WTC11 (cell line): ENCODE results near the gene FNDC1. TPM values are rescaled to one million over a fixed set of nuclear protein-coding genes. Genes with fewer than 3 reads are reported as not detected.

Experiments
- ATAC-seq: fragments of 200-7000 bp; cut with Tn5 transposase; 2 replicates; pipeline ENCODE4 v1.10.0; 2021; ENCODE audit warnings: mild to moderate bottlenecking, moderate library complexity
- CTCF ChIA-PET: fragments of 300-600 bp; sonication (Branson Sonifier 250); formaldehyde crosslinking; loops from one replicate; lab custom pipeline; 2021; ENCODE audit warnings: antibody characterized with exemption; lab: Charles Lee
- POLR2A ChIA-PET: fragments of 350-600 bp; sonication (Branson Sonifier 250); formaldehyde crosslinking; loops from one replicate; lab custom pipeline; 2021; ENCODE audit warnings: antibody characterized with exemption; lab: Charles Lee
- DNase-seq: peaks from one replicate; pipeline ENCODE4 v3.0.0; 2021; ENCODE audit warnings: low spot score
- H3K27ac Mint-ChIP-seq: 2 replicates; pipeline ENCODE4 v1.8.0; 2021; ENCODE audit warnings: mixed read lengths
- H3K27me3 Mint-ChIP-seq: 2 replicates; pipeline ENCODE4 v1.8.0; 2021; ENCODE audit warnings: low read depth, mild to moderate bottlenecking, moderate library complexity, mixed read lengths
- H3K36me3 Mint-ChIP-seq: 2 replicates; pipeline ENCODE4 v1.8.0; 2021; ENCODE audit warnings: mixed read lengths
- H3K4me1 Mint-ChIP-seq: 2 replicates; pipeline ENCODE4 v1.8.0; 2022; ENCODE audit warnings: mixed read lengths
- H3K4me3 Mint-ChIP-seq: 2 replicates; pipeline ENCODE4 v1.8.0; 2021; ENCODE audit warnings: mild to moderate bottlenecking, moderate library complexity, mixed read lengths
- H3K9me3 Mint-ChIP-seq: 2 replicates; pipeline ENCODE4 v1.8.0; 2021; ENCODE audit warnings: mixed read lengths
- AFF4 ChIP-seq: sonication (generic); formaldehyde crosslinking; IDR thresholded peaks from 2 replicates; pipeline ENCODE4 v1.8.1; 2023; ENCODE audit warnings: mild to moderate bottlenecking, missing genetic modification reagents, borderline replicate concordance
- CDX4 ChIP-seq: fragments of 250-450 bp; sonication (Bioruptor Pico); IDR thresholded peaks from 2 replicates; pipeline ENCODE4 v1.9.0; 2021; ENCODE audit warnings: moderate library complexity, mild to moderate bottlenecking, inconsistent platforms, borderline replicate concordance
- FOXJ3 ChIP-seq: sonication (generic); formaldehyde crosslinking; IDR thresholded peaks from 2 replicates; pipeline ENCODE4 v1.9.0; 2021; ENCODE audit warnings: missing genetic modification reagents, mild to moderate bottlenecking, borderline replicate concordance
- IRF1 ChIP-seq: sonication (generic); formaldehyde crosslinking; IDR thresholded peaks from 2 replicates; pipeline ENCODE4 v1.8.0; 2023; ENCODE audit warnings: missing genetic modification reagents
- MLX ChIP-seq: sonication (generic); formaldehyde crosslinking; IDR thresholded peaks from 2 replicates; pipeline ENCODE4 v1.8.1; 2023; ENCODE audit warnings: mild to moderate bottlenecking, missing genetic modification reagents, moderate library complexity
- NFE2L1 ChIP-seq: sonication (generic); formaldehyde crosslinking; IDR thresholded peaks from 2 replicates; pipeline ENCODE4 v1.8.1; 2023; ENCODE audit warnings: missing genetic modification reagents
- OVOL2 ChIP-seq: fragments of 250-450 bp; sonication (Bioruptor Pico); IDR thresholded peaks from 2 replicates; pipeline ENCODE4 v1.9.0; 2021; ENCODE audit warnings: mild to moderate bottlenecking, borderline replicate concordance
- PRRX2 ChIP-seq: fragments of 250-450 bp; sonication (Bioruptor Pico); IDR thresholded peaks from 2 replicates; pipeline ENCODE4 v1.8.0; 2021; ENCODE audit warnings: mild to moderate bottlenecking
- SMAD4 ChIP-seq: sonication (generic); formaldehyde crosslinking; IDR thresholded peaks from 2 replicates; pipeline ENCODE4 v1.8.0; 2022; ENCODE audit warnings: mild to moderate bottlenecking, missing genetic modification reagents
- STAT6 ChIP-seq: sonication (generic); formaldehyde crosslinking; conservative IDR thresholded peaks from 2 replicates; pipeline ENCODE4 v1.8.1; 2023; ENCODE audit warnings: mild to moderate bottlenecking, low read depth, missing genetic modification reagents, moderate library complexity
- TEAD1 ChIP-seq: sonication (generic); formaldehyde crosslinking; IDR thresholded peaks from 2 replicates; pipeline ENCODE4 v1.8.0; 2022; ENCODE audit warnings: mild to moderate bottlenecking, missing genetic modification reagents
- TEAD4 ChIP-seq: sonication (generic); formaldehyde crosslinking; IDR thresholded peaks from 2 replicates; pipeline ENCODE4 v1.8.0; 2022; ENCODE audit warnings: mild to moderate bottlenecking, missing genetic modification reagents
- USF2 ChIP-seq: sonication (generic); formaldehyde crosslinking; IDR thresholded peaks from 2 replicates; pipeline ENCODE4 v1.8.1; 2023; ENCODE audit warnings: mild to moderate bottlenecking, missing genetic modification reagents, moderate library complexity
- ZNF263 ChIP-seq: sonication (generic); formaldehyde crosslinking; IDR thresholded peaks from 2 replicates; pipeline ENCODE4 v1.8.1; 2022; ENCODE audit warnings: low read depth, mild to moderate bottlenecking, moderate library complexity, missing genetic modification reagents
- ZNF281 ChIP-seq: sonication (generic); formaldehyde crosslinking; IDR thresholded peaks from 2 replicates; pipeline ENCODE4 v1.8.0; 2023; ENCODE audit warnings: mild to moderate bottlenecking, missing genetic modification reagents
- ZNF416 ChIP-seq: fragments of 250-450 bp; sonication (Bioruptor Pico); IDR thresholded peaks from 2 replicates; pipeline ENCODE4 v1.9.0; 2021; ENCODE audit warnings: mild to moderate bottlenecking, inconsistent platforms
- ZNF423 ChIP-seq: fragments of 250-450 bp; sonication (Bioruptor Pico); IDR thresholded peaks from 2 replicates; pipeline ENCODE4 v2.1.2; 2022; ENCODE audit warnings: mild to moderate bottlenecking, moderate library complexity
- ZNF512 ChIP-seq: sonication (generic); formaldehyde crosslinking; IDR thresholded peaks from 2 replicates; pipeline ENCODE4 v1.8.1; 2022; ENCODE audit warnings: missing genetic modification reagents, borderline replicate concordance
- ZSCAN18 ChIP-seq: fragments of 250-450 bp; sonication (Bioruptor Pico); IDR thresholded peaks from 2 replicates; pipeline ENCODE4 v2.1.2; 2022; ENCODE audit warnings: mild to moderate bottlenecking, moderate library complexity
- total RNA-seq: library from RNA; stranded (reverse); gene quantifications from 3 replicates; pipeline ENCODE4 v1.2.3, GENCODE V29; 2021

The FNDC1 gene
- total RNA-seq, 1 experiment from 2014 or later: 0.44 TPM

- peaks cover 17% of the 10 kb centered on the region; the same call in 1 of the 2 replicates for H3K27me3 Mint-ChIP-seq
- TF ChIP-seq NFE2L1 (no peak), FOXJ3 (CRISPR knock-in tag) (no peak), ZNF281 (CRISPR knock-in tag) (no peak), PRRX2 (CRISPR knock-in tag) (no peak), ZNF263 (CRISPR knock-in tag) (no peak), MLX (CRISPR knock-in tag) (no peak)
- ATAC-seq (no peak), DNase-seq (no peak)
- H3K4me1 Mint-ChIP-seq: no peaks in the 10 kb centered on the region
- peaks cover 28% of the 10 kb centered on the region for H3K9me3 Mint-ChIP-seq
- H3K4me3 Mint-ChIP-seq: no peak overlapping the region
- CTCF ChIA-PET: interaction anchor here (0.7 kb wide), 1 partner anchor 148 kb away, joined by 3 read pairs; no protein-coding TSS in a partner anchor
- POLR2A ChIA-PET: no interaction called here
- H3K27ac Mint-ChIP-seq: no peak overlapping the region
- peaks cover 11% of the 10 kb centered on the region; the same call in 1 of the 2 replicates for H3K36me3 Mint-ChIP-seq
Measured at GRCh38 chr6:159156089-159156488, 13.1 kb upstream of the FNDC1 start.

- Mint-ChIP-seq H3K4me1 (no peaks in the 10 kb centered on the region), H3K27me3 (peaks cover 19% of the 10 kb centered on the region; the same call in 1 of the 2 replicates), H3K27ac (no peak overlapping the region), H3K4me3 (no peak overlapping the region), H3K36me3 (peaks cover 11% of the 10 kb centered on the region; the same call in 1 of the 2 replicates), H3K9me3 (peaks cover 28% of the 10 kb centered on the region)
- ATAC-seq: no peak
- no peak for DNase-seq
- POLR2A ChIA-PET: no interaction called here
- CTCF ChIA-PET: interaction anchor here (1.1 kb wide), 1 partner anchor 17 kb away, joined by 4 read pairs; no protein-coding TSS in a partner anchor
- no peak for TF ChIP-seq IRF1
- TF ChIP-seq TEAD4 (CRISPR knock-in tag): no peak
- TF ChIP-seq ZNF512 (CRISPR knock-in tag): no peak
- TF ChIP-seq AFF4 (CRISPR knock-in tag): no peak
- TF ChIP-seq ZSCAN18 (CRISPR knock-in tag): no peak
- TF ChIP-seq SMAD4 (CRISPR knock-in tag): no peak
- TF ChIP-seq STAT6 (CRISPR knock-in tag): no peak
- no peak for TF ChIP-seq TEAD1 (CRISPR knock-in tag)
- TF ChIP-seq OVOL2 (CRISPR knock-in tag): no peak
- no peak for TF ChIP-seq ZNF423 (CRISPR knock-in tag)
- TF ChIP-seq ZNF416 (CRISPR knock-in tag): no peak
- no peak for TF ChIP-seq CDX4 (CRISPR knock-in tag)
- no peak for TF ChIP-seq USF2 (CRISPR knock-in tag)
Measured at GRCh38 chr6:159157431-159157830, 11.8 kb upstream of the FNDC1 start.
